HG02798 (cell line): ENCODE measurements around the gene AP5S1.

Source experiments
- ATAC-seq: cut with Tn5 transposase; IDR thresholded peaks from one replicate; pipeline ENCODE4 v1.9.1; 2021; ENCODE audit warnings: mild to moderate bottlenecking; ENCODE audit not compliant: unreplicated experiment, poor library complexity

The AP5S1 gene

DNA sequence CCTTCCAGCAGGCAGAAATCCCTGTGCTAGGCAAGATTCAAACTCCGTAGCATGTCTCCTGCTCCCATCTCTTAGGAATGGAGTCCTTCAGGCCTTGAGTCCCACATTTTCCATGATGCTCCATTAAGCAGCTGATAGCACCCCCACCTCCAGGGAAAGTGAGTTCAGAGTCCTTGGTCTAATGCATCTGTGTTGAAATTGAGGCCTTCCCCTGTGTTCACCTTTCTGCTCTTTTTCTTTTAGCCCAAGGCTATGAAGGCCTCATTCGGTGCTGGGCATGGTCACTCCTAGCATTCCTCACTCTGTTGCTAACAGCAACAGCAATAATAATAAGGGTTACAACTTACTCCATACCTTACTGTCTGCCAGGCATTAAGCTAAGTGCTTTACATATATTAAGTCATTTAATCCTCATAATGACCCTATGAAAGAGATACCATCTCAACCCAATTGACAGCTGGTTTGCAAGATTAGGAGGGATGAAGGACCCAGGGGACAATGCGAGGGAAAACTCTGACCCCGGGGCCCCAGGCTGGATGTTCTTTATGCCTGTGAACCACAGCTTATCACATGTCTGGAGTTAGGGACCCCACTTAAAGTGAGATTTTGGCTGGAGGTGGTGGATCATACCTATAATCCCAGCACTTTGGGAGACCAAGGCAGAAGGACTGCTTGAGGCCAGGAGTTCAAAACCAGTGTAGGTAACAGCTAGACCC is 51.4 kb downstream of the AP5S1 start:
- no peak for ATAC-seq

DNA sequence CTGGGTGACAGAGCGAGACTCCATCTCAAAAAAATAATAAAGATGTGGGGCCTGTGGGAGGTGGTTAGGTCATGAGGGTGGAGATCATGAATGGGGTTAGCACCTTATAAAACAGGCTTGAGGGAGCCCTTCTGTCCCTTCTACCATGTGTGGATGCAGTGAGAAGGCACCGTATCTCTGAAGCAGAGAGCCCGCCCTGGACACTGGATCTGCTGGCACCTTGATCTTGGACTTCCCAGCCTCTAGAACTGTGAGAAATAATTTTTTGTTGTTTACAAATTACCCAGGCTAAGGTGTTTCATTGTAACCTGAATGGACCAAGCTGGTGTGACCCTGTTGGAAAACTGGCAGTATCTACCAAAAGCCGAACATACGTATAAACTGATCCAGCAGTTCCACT is 53.2 kb downstream of the AP5S1 start:
- no peak for ATAC-seq

GRCh38 chr20:3874194-3874844 is 54.0 kb downstream of the AP5S1 start:
- ATAC-seq: no peak

DNA sequence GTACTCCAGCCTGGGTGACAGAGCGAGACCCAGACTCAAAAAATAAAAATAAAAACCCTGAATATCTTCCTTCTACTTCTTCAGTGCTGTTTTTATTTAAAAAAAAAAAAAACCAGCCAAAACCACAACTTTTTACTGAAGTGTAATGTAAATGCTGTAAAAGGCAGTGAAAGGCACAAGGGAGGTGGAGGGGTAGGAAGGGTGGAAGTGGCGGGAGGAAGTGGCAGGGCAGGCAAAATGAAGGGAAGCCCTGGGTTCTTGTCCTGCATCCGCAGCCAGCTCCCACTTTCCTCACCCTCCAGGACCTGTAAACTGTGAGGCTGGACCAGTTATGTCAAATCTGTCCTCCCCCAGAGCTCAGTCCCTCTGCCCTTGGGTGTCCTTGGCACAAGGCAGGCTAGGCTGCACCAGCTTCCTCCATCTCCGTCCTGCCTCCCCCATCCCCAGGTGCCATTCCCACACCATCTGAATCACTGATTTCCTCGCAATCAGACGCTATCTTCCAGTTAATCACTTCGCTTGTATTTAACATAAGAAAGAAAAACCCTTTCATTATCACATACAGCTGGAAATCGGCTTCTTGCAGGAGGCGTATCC is 55.1 kb downstream of the AP5S1 start:
- no peak for ATAC-seq

DNA sequence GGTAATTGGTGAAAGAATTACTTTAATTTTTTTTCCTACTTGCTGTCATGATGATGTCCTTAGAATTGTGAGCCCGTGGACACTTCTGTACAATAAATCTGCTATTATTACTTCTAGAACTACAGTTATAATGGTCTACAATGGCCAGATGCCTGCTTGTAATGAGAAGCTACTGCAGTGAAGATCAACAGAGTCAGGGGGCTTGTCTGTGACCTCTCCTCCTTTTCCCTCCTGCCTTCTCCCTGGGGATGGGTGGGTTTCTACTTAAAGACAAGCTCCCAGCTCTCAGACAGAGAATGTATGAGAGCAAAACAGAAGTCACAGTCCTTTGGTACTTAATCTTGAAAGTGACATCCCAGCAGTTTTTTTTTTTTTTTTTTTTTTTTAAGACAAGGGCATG is 55.7 kb downstream of the AP5S1 start:
- no peak for ATAC-seq

DNA sequence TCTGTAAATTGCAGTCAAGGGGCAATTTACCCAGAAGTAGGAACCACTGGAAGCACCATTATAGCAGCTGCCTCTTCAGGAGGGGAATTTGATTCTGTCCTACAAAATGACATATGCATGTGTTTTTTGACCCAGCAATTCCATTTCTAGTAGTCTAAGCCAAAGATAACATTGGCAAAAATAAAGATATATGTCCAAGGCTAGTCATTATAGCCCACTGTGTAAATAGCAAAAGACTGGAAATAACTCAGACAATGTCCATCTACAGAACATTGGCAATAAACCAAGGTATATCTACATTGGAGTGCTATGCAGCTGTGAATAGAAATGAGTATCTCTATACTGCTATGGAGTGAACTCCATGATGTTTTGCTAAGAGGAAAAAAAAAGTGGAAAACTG is 56.3 kb downstream of the AP5S1 start:
- ATAC-seq: no peak
